Colonic mucosa (tissue), 4 donors: ENCODE data around the gene PYGM. TPM values are rescaled to one million over a fixed set of nuclear protein-coding genes. Genes with fewer than 3 reads are reported as not detected.

Experiments used
- DNase-seq: peaks from one replicate; pipeline ENCODE4 v3.0.0-alpha.2; 2020
- H3K27ac ChIP-seq: fragments of 200-600 bp; one replicate; pipeline ENCODE4 v1.8.0; 2021
- H3K27me3 ChIP-seq: fragments of 200-600 bp; one replicate; pipeline ENCODE4 v1.8.0; 2021
- H3K36me3 ChIP-seq: fragments of 200-600 bp; one replicate; pipeline ENCODE4 v1.8.0; 2021
- H3K4me1 ChIP-seq: fragments of 200-600 bp; one replicate; pipeline ENCODE4 v1.8.0; 2021; ENCODE audit warnings: mild to moderate bottlenecking
- H3K4me3 ChIP-seq: fragments of 200-600 bp; one replicate; pipeline ENCODE4 v1.8.0; 2021
- H3K9ac ChIP-seq, 2 donors: one replicate each; pipeline ENCODE4 v1.7.0; 2013; ENCODE audit warnings: control low read depth in 2 of 2, low read depth in 2 of 2, low read length in 2 of 2
- H3K9me3 ChIP-seq: fragments of 200-600 bp; one replicate; pipeline ENCODE4 v1.8.0; 2021
- CTCF ChIP-seq: fragments of 200-600 bp; IDR thresholded peaks from one replicate; pipeline ENCODE4 v1.8.0; 2022; ENCODE audit warnings: antibody characterized with exemption, mild to moderate bottlenecking
- intact Hi-C: fragments of 100-400 bp; cut with DNase I; formaldehyde crosslinking; loops from one replicate; pipeline ENCODE4 v1.14.1; 2022
- total RNA-seq, 2 donors: library from RNA; stranded (reverse); fragmentation: NEBNext Ultra II Directional in 1 of 2; extraction: Animal tissue kit (Norgen Biotek cat#: 25700) in 1 of 2; gene quantifications; one replicate each; pipeline ENCODE4 v1.2.1, GENCODE V29; 2021
- donor health status: healthy.
- donor health status: DM: no; HTN: no; CAD: no.
- donor health status: DM: no; HTN: no; CAD: no.

The PYGM gene
- total RNA-seq, 2 donors from 2014 or later = 1.6 to 2.7 TPM

DNA sequence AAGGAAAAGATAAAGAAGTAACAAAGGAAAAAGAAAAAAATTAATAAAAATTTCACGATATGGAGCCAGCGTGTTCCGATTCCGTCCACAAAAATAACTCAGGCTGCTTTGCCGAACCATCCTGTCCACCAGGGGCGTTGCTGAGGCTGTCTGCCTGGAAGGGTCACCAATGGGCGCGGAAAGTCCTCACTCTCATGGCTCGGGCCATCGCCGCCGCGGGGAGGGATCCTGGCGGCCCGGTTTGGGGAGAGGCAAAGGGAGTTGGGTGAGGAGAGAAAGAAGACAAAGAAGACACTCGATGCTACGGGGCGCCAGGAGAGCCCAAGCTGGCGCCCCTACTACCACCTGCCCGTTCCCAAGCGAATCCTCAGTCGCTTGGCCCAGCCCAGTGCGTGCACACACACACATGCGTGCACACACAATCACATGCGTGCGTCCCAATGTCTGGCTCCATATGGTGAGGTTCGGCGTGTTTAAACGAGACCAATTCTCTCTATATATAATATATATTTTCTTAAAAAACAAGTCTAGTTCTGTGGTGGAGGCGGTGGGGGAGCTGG lies 5.6 kb upstream of the PYGM start:
- H3K4me3 ChIP-seq = no peak overlapping the region
- H3K4me1 ChIP-seq = peaks cover 7% of the 10 kb centered on the region
- H3K9me3 ChIP-seq = no peaks in the 10 kb centered on the region
- H3K36me3 ChIP-seq = peaks cover 53% of the 10 kb centered on the region
- TF ChIP-seq CTCF = no peak
- no peak for DNase-seq
- no peak overlapping the region for H3K9ac ChIP-seq
- intact Hi-C loops = no loop called here
- no peaks in the 10 kb centered on the region for H3K27me3 ChIP-seq
- no peak overlapping the region for H3K27ac ChIP-seq

DNA sequence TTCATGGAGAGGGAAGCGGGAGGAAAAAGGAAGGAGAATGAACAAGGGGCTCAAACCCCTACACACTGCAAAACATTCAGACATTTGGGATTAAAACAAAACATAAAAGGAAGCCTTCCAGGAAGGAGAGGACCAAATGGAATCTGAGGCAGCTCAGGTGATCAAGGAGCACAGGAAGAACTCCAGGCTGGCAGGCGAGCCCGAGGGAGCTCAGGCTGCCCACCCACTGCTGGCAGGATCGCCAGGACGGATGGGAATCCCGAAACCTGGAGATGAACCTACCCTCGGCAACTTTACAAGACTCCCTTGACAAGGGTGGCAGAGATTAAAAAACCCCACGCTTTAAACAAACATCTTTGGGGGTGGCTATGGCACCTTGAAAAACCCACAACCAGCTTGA lies 5.0 kb upstream of the PYGM start:
- Histone ChIP-seq H3K27ac (peak overlapping the region; percentile 34), H3K36me3 (peaks cover 46% of the 10 kb centered on the region), H3K9ac (no peak overlapping the region), H3K27me3 (no peaks in the 10 kb centered on the region), H3K4me3 (no peak overlapping the region), H3K9me3 (no peaks in the 10 kb centered on the region), H3K4me1 (peaks cover 7% of the 10 kb centered on the region)
- intact Hi-C loops = no loop called here
- no peak for TF ChIP-seq CTCF
- no peak for DNase-seq

GRCh38 chr11:64764040-64764611 lies 4.4 kb upstream of the PYGM start:
- peaks cover 40% of the 10 kb centered on the region for H3K36me3 ChIP-seq
- H3K9me3 ChIP-seq = no peaks in the 10 kb centered on the region
- TF ChIP-seq CTCF = no peak
- peak overlapping the region; percentile 34 for H3K27ac ChIP-seq
- no peaks in the 10 kb centered on the region for H3K27me3 ChIP-seq
- intact Hi-C loops = no loop called here
- H3K4me3 ChIP-seq = no peak overlapping the region
- DNase-seq = no peak
- peaks cover 7% of the 10 kb centered on the region for H3K4me1 ChIP-seq
- H3K9ac ChIP-seq = no peak overlapping the region

DNA sequence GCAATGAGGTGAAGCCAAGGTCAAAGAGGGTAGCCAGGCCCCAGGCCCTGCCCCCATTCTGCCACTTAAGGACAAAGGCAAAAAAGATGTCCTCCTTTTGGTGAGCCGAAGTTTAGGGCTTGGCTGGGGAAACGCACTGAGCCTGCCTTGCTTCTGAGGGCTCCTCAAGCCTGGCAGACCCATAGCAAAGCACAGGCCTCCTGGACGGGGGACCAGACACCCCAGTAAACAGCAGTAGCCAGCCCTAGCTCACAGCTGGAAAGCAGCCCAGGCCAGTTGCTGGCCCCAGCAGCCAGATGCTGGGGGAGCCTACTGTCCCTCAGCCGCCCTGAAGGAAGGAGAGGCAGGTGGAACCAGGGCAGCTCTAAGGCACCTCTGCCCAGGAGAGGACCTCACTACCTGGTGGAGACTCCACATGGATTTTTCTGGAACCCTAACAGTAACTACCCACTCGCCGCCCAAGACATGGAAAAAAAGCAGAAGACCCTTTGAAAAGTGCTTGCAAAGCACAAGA lies 3.8 kb upstream of the PYGM start:
- TF ChIP-seq CTCF = no peak
- intact Hi-C loops = no loop called here
- H3K27me3 ChIP-seq = no peaks in the 10 kb centered on the region
- peaks cover 7% of the 10 kb centered on the region for H3K4me1 ChIP-seq
- H3K27ac ChIP-seq = peak overlapping the region; percentile 34
- DNase-seq = no peak
- no peak overlapping the region for H3K4me3 ChIP-seq
- peak overlapping the region in 1 of 2 donors; percentile 18 for H3K9ac ChIP-seq
- no peaks in the 10 kb centered on the region for H3K9me3 ChIP-seq
- H3K36me3 ChIP-seq = peaks cover 35% of the 10 kb centered on the region

DNA sequence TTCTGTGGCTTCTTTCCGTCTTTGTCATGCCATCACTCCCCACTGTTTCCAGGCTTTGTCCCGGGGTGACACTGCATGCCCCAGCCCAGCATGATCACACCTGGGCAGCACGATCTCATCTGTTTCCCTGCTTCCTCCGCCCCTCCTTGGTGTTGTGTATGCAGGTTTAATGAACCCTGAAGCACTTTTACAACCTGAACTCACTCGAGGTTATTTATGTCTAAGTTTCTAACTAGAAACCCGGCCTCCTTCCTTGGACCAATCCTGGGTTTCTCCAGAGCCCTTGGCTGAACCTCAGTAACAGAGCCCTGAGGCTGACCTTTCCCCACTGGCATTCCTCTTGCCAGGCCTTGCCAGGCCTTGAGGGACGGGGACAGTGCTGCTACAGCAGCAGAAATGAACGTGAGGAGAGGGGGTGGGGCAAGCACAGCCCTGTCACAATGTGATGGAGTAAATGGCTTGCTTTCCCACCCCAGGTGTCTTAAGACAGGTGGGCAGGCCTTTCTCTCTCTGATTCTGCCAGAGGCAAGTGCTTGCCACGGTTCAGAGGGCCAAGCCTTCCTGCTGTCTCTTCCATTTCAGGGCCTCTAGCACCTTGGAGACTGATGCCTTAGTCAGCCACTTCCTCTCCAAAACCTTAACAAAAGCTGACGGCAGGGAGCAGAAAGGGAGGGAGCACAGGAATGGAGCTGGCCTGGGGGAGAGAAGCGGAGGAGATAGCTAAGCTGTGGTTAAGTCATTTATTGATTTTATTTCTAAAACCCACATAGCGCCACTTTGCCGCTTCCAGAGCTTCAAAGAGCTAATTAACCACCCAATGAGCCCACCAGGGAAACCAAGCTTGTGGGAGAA lies 3.1 kb upstream of the PYGM start:
- intact Hi-C loops = no loop called here
- H3K36me3 ChIP-seq = peaks cover 32% of the 10 kb centered on the region
- DNase-seq = no peak
- H3K27me3 ChIP-seq = no peaks in the 10 kb centered on the region
- peak overlapping the region; percentile 34 for H3K27ac ChIP-seq
- TF ChIP-seq CTCF = no peak
- H3K4me3 ChIP-seq = no peak overlapping the region
- H3K9ac ChIP-seq = peak overlapping the region in 1 of 2 donors; percentile 18
- H3K4me1 ChIP-seq = peaks cover 7% of the 10 kb centered on the region
- no peaks in the 10 kb centered on the region for H3K9me3 ChIP-seq
